LNCaP clone FGC (cell line): Measurements from ENCODE around the gene MYO1H.
A peak's percentile ranks its signal among the peaks of the same experiment; 100 is the strongest.
"Not testable (repeated sequence)": the region's sequence is repeated elsewhere in the genome, so short reads cannot be mapped to it uniquely, and the experiment has no call there.

Source experiments
- DNase-seq: peaks from one replicate; pipeline ENCODE4 v3.0.0-alpha.2; 2011; ENCODE audit warnings: low read depth
- H3K4me3 ChIP-seq: 2 replicates; pipeline ENCODE4 v1.5.1; 2011; ENCODE audit warnings: mild to moderate bottlenecking, low read depth, low read length, control low read depth
- TF ChIP-seq, protein P1 (sequence below): IDR thresholded peaks from 2 replicates; pipeline ENCODE4 v1.5.1; 2012; ENCODE audit warnings: mild to moderate bottlenecking; ENCODE audit not compliant: control insufficient read depth, insufficient read depth; ENCODE audit errors: extremely low read depth

Gene MYO1H

DNA sequence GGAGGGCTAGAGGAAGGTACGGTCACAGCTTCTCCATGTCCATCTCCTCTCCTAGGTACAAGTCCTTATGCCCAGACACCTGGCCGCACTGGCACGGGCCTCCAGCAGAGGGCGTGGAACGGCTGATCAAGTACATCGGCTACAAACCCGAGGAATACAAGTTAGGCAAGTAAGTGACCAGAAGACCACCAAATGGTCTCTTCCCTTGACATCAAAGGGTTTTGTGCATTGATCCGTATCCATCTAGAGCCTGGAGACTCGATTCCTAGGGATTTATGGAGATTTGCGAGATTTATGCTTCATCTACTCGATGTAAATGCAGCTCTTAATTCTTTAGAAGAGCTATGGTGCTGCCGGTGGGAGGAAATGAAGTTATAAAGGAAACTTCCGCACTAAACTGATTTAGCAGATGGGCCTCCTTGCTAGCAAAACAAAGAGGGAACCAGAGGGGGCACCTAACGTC is 85.2 kb downstream of the MYO1H start:
- no peak overlapping the region for H3K4me3 ChIP-seq
- TF ChIP-seq, protein P1, sequence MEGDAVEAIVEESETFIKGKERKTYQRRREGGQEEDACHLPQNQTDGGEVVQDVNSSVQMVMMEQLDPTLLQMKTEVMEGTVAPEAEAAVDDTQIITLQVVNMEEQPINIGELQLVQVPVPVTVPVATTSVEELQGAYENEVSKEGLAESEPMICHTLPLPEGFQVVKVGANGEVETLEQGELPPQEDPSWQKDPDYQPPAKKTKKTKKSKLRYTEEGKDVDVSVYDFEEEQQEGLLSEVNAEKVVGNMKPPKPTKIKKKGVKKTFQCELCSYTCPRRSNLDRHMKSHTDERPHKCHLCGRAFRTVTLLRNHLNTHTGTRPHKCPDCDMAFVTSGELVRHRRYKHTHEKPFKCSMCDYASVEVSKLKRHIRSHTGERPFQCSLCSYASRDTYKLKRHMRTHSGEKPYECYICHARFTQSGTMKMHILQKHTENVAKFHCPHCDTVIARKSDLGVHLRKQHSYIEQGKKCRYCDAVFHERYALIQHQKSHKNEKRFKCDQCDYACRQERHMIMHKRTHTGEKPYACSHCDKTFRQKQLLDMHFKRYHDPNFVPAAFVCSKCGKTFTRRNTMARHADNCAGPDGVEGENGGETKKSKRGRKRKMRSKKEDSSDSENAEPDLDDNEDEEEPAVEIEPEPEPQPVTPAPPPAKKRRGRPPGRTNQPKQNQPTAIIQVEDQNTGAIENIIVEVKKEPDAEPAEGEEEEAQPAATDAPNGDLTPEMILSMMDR: peak; percentile 98
- peak; percentile 65 for DNase-seq

DNA sequence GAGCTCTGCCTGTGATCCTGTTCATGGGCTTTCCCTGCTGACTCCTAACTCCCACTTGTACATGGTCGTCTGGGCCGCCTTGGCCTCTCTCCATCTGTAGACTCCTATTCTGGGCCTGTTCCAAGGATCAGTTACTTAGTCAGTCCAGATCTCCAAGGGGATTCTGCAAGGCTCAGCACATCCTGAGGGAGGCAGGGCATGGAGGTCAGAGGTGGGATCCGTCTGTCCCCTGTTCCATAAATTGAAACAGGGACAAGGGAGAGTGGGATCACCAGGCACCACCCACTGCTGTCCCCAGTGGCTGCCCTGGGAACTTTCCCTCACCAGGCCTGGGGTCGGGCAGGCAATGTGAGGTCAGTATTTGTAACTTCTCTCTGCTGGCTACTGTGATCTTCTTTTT is 85.9 kb downstream of the MYO1H start:
- TF ChIP-seq, protein P1: no peak
- no peak for DNase-seq
- H3K4me3 ChIP-seq: no peak overlapping the region

DNA sequence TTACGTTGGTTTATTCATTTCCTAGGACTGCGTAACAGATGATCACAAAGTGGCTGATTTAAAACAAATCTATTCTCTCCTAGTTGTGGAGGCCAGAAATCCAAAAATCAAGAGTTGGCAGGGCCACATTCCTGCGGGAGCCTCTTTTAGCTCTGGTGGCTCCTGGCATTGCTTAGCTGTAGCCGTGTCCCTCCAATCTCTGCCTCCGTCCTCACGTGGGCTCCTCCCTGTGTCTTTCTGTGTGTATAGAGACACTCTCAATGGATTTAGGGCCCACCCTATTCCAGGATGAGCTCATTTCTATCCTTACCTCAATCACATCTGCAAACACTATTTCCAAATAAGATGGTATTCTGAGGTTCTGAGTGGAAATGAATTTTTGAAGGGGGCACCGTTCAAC is 86.9 kb downstream of the MYO1H start:
- H3K4me3 ChIP-seq: no peak overlapping the region
- TF ChIP-seq, protein P1: no peak
- no peak for DNase-seq

DNA sequence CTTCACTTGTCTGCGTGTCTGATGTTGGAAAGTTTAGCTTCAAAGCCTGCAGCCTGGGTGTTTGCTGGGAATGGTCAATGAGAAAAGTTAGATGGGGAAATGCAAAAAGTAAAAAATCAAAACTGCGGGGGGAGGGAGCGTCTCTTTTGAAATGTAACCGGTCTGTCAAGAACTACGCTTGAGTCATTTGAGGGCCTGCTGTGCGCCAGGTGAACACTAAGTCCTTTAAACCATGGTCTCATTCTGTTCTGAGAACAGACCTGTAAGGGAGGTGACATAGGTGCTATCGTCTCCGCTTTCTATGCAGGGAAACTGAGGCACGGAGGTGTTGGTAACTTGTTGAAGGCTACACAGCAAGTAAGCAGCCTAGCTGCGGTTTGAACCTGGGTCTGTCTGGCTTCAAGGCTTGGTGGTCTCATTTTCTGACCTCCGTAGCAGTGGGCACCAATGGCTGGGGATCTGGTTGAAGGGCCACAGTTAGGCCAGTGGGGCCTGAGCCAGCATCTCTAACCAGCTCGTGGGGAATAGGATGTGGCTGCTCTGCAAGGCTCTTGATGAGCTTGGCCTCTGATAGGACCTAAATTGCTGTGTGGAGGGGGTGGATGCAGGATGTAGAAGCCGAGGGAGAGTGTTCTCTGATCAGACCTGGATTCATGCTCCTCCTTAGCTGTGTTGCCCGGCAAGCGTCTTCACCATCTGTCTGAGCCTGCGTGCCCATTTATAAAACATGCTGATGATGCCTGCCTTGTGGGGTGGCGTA is 87.9 kb downstream of the MYO1H start:
- no peak for DNase-seq
- H3K4me3 ChIP-seq: no peak overlapping the region
- TF ChIP-seq, protein P1: no peak

DNA sequence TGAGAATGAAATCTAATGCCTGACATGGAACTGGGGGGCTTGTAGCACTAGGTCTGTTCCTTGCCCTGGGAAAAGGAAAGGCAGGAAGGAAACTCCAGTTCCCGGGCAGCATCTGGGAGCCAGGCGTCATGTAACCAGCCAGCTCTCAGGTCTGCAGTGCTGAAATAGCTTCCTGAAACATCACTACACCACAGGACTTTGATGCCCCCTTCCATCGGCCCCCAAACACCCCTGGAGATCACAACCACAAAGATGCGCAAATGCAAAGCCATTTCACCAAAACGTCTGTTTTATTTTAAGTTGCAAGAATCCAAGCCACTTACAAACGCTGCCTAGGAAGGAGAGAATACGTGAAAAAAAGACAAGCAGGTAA is 88.5 kb downstream of the MYO1H start:
- H3K4me3 ChIP-seq: no peak overlapping the region
- DNase-seq: no peak
- TF ChIP-seq, protein P1: no peak

DNA sequence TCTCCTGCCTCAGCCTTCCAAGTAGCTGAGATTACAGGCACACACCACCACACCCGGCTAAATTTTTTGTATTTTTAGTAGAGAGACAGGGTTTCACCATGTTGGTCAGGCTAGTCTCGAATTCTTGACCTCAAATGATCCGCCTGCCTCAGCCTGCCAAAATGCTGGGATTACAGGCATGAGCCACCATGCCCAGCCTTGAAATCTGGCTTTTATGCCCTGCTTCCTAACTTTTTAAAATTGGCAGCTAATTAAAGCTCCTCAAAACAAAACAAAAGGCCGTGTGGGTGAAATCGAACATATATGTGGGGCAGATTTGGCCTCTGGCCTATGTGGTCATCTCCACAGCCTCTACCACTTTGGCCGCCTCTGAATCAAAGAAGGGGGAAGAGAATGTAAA is 91.5 kb downstream of the MYO1H start:
- H3K4me3 ChIP-seq: no peak overlapping the region
- TF ChIP-seq, protein P1: no peak
- DNase-seq: no peak

DNA sequence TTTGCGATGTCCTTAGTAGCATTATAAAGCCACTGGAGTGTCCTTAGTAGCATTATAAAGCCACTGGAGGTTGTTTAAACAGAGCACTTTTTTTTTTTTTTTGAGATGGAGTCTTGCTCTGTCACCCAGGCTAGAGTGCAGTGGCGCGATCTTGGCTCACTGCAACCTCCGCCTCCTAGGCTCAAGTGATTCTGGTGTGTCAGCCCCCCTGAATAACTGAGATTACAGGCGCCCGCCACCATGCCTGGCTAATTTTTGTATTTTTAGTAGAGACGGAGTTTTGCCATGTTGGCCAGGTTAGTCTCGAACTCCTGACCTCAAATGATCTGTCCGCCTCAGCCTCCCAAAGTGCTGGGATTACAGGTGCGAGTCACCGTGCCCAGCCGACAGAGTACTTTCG is 92.3 kb downstream of the MYO1H start:
- not testable (repeated sequence) for DNase-seq

More for the DNA sequence above, 92.3 kb downstream of the MYO1H start:
- not testable (repeated sequence) for H3K4me3 ChIP-seq
